ENCODE data around the gene ME3.

The ME3 gene

GRCh38 chr11:86403458-86403857 lies 269.0 kb downstream of the ME3 start:
- no peak for TF ChIP-seq CEBPB (IDR thresholded peaks at IDR 0.05)
- no peak for TF ChIP-seq EGR1 (IDR thresholded peaks at IDR 0.05)
- TF ChIP-seq CREB1 (IDR thresholded peaks at IDR 0.05; ENCODE audit: low read depth): no peak
- no peak for TF ChIP-seq ZBTB7A (IDR thresholded peaks at IDR 0.05; ENCODE audit: low read depth)
- no peak for TF ChIP-seq TCF12 (IDR thresholded peaks at IDR 0.05; ENCODE audit: low read depth)
- no peak for TF ChIP-seq USF1 (IDR thresholded peaks at IDR 0.05)
- TF ChIP-seq MAX (IDR thresholded peaks at IDR 0.05): no peak
- TF ChIP-seq TEAD4 (IDR thresholded peaks at IDR 0.05): no peak
- TF ChIP-seq REST (IDR thresholded peaks at IDR 0.05; ENCODE audit: low read depth): no peak
- no peak for TF ChIP-seq TAF1 (IDR thresholded peaks at IDR 0.05; ENCODE audit: low read depth)
- no peak for TF ChIP-seq FOXM1 (IDR thresholded peaks at IDR 0.05; ENCODE audit: borderline replicate concordance, low read depth)
- no peak for TF ChIP-seq EP300 (IDR thresholded peaks at IDR 0.05; ENCODE audit: borderline replicate concordance)
- no peak for TF ChIP-seq YY1 (IDR thresholded peaks at IDR 0.05; ENCODE audit: low read depth)
- TF ChIP-seq RAD21 (IDR thresholded peaks at IDR 0.05; ENCODE audit: low read depth): no peak
- no peak for TF ChIP-seq NFIC (IDR thresholded peaks at IDR 0.05)

GRCh38 chr11:86398106-86398505 lies 274.3 kb downstream of the ME3 start:
- no peak for TF ChIP-seq EGR1 (IDR thresholded peaks at IDR 0.05)
- no peak for TF ChIP-seq TCF12 (IDR thresholded peaks at IDR 0.05; ENCODE audit: low read depth)
- no peak for TF ChIP-seq FOXM1 (IDR thresholded peaks at IDR 0.05; ENCODE audit: borderline replicate concordance, low read depth)
- TF ChIP-seq EP300 (IDR thresholded peaks at IDR 0.05; ENCODE audit: borderline replicate concordance): no peak
- TF ChIP-seq MAX (IDR thresholded peaks at IDR 0.05): no peak
- TF ChIP-seq CREB1 (IDR thresholded peaks at IDR 0.05; ENCODE audit: low read depth): no peak
- no peak for TF ChIP-seq RAD21 (IDR thresholded peaks at IDR 0.05; ENCODE audit: low read depth)
- no peak for TF ChIP-seq ZBTB7A (IDR thresholded peaks at IDR 0.05; ENCODE audit: low read depth)

GRCh38 chr11:86397351-86397750 lies 275.1 kb downstream of the ME3 start:
- TF ChIP-seq EGR1 (IDR thresholded peaks at IDR 0.05) (no peak), REST (IDR thresholded peaks at IDR 0.05; ENCODE audit: low read depth) (no peak), TEAD4 (IDR thresholded peaks at IDR 0.05) (no peak), CREB1 (IDR thresholded peaks at IDR 0.05; ENCODE audit: low read depth) (no peak), ZBTB7A (IDR thresholded peaks at IDR 0.05; ENCODE audit: low read depth) (no peak), TCF12 (IDR thresholded peaks at IDR 0.05; ENCODE audit: low read depth) (no peak)

GRCh38 chr11:86396396-86396795 lies 276.0 kb downstream of the ME3 start:
- no peak for TF ChIP-seq TAF1 (IDR thresholded peaks at IDR 0.05; ENCODE audit: low read depth)
- TF ChIP-seq FOXM1 (IDR thresholded peaks at IDR 0.05; ENCODE audit: borderline replicate concordance, low read depth): no peak
- TF ChIP-seq TCF12 (IDR thresholded peaks at IDR 0.05; ENCODE audit: low read depth): no peak
- no peak for TF ChIP-seq CEBPB (IDR thresholded peaks at IDR 0.05)
- no peak for TF ChIP-seq USF1 (IDR thresholded peaks at IDR 0.05)
- TF ChIP-seq NFIC (IDR thresholded peaks at IDR 0.05): no peak
- no peak for TF ChIP-seq TEAD4 (IDR thresholded peaks at IDR 0.05)
- no peak for TF ChIP-seq MAX (IDR thresholded peaks at IDR 0.05)
- TF ChIP-seq RAD21 (IDR thresholded peaks at IDR 0.05; ENCODE audit: low read depth): no peak
- no peak for TF ChIP-seq YY1 (IDR thresholded peaks at IDR 0.05; ENCODE audit: low read depth)
- no peak for TF ChIP-seq REST (IDR thresholded peaks at IDR 0.05; ENCODE audit: low read depth)
- TF ChIP-seq EP300 (IDR thresholded peaks at IDR 0.05; ENCODE audit: borderline replicate concordance): no peak
- no peak for TF ChIP-seq CREB1 (IDR thresholded peaks at IDR 0.05; ENCODE audit: low read depth)
- no peak for TF ChIP-seq EGR1 (IDR thresholded peaks at IDR 0.05)
- TF ChIP-seq ZBTB7A (IDR thresholded peaks at IDR 0.05; ENCODE audit: low read depth): no peak

All from Ishikawa (cell line).